Measurements from ENCODE around the gene KRTAP3-3. TPM values are rescaled to one million over a fixed set of nuclear protein-coding genes. Genes with fewer than 3 reads are reported as not detected.

The KRTAP3-3 gene
- total RNA-seq, 3 donors from 2014 or later (not counting 1 experiment from before 2014, with no cell fraction given) = not detected

GRCh38 chr17:40958086-40958953 is 35.6 kb downstream of the KRTAP3-3 start:
- no peaks in the 10 kb centered on the region for H3K9me3 Mint-ChIP-seq
- no peaks in the 10 kb centered on the region for H3K4me1 Mint-ChIP-seq
- no peak for TF ChIP-seq CTCF (IDR thresholded peaks at IDR 0.05)
- intact Hi-C loops (cut with micrococcal nuclease) = no loop called here
- H3K9me3 ChIP-seq (ENCODE audit: control insufficient read depth, insufficient read depth, low read length) = no peaks in the 10 kb centered on the region
- no peak for DNase-seq
- no peaks in the 10 kb centered on the region for H3K27me3 ChIP-seq (ENCODE audit: control insufficient read depth, insufficient read depth, low read length)
- H3K36me3 Mint-ChIP-seq = no peaks in the 10 kb centered on the region
- H3K36me3 ChIP-seq (ENCODE audit: control insufficient read depth, insufficient read depth, low read length) = no peaks in the 10 kb centered on the region
- peaks cover 17 to 47% of the 10 kb centered on the region in 2 donors for H3K27me3 Mint-ChIP-seq (ENCODE audit: low read depth in 2 of 2)
- H3K4me1 ChIP-seq (ENCODE audit: control insufficient read depth, insufficient read depth, low read length) = no peaks in the 10 kb centered on the region
- H3K4me3 Mint-ChIP-seq = no peak overlapping the region
- WGBS (ENCODE audit: insufficient coverage) = 89% methylated on average over 11 of the region's 12 CpGs
- H3K27ac ChIP-seq (ENCODE audit: low read length) = no peak overlapping the region
- no peak for ATAC-seq
- H3K27ac Mint-ChIP-seq = no peak overlapping the region
- no peak overlapping the region for H3K4me3 ChIP-seq (ENCODE audit: low read length)

- peaks cover 21 to 48% of the 10 kb centered on the region in 2 donors for H3K27me3 Mint-ChIP-seq (ENCODE audit: low read depth in 2 of 2)
- H3K27ac Mint-ChIP-seq = no peak overlapping the region
- no peak for ATAC-seq
- TF ChIP-seq CTCF (IDR thresholded peaks at IDR 0.05) = no peak
- intact Hi-C loops (cut with micrococcal nuclease) = no loop called here
- no peaks in the 10 kb centered on the region for H3K36me3 ChIP-seq (ENCODE audit: control insufficient read depth, insufficient read depth, low read length)
- H3K9me3 ChIP-seq (ENCODE audit: control insufficient read depth, insufficient read depth, low read length) = no peaks in the 10 kb centered on the region
- H3K36me3 Mint-ChIP-seq = no peaks in the 10 kb centered on the region
- no peaks in the 10 kb centered on the region for H3K9me3 Mint-ChIP-seq
- no peak overlapping the region for H3K27ac ChIP-seq (ENCODE audit: low read length)
- no peaks in the 10 kb centered on the region for H3K4me1 ChIP-seq (ENCODE audit: control insufficient read depth, insufficient read depth, low read length)
- 88% methylated on average over 7 of the region's 8 CpGs for WGBS (ENCODE audit: insufficient coverage)
- H3K4me3 ChIP-seq (ENCODE audit: low read length) = no peak overlapping the region
- H3K4me1 Mint-ChIP-seq = no peaks in the 10 kb centered on the region
- DNase-seq = no peak
- no peak overlapping the region for H3K4me3 Mint-ChIP-seq
- no peaks in the 10 kb centered on the region for H3K27me3 ChIP-seq (ENCODE audit: control insufficient read depth, insufficient read depth, low read length)
Observed at GRCh38 chr17:40956401-40957254, 37.3 kb downstream of the KRTAP3-3 start.

DNA sequence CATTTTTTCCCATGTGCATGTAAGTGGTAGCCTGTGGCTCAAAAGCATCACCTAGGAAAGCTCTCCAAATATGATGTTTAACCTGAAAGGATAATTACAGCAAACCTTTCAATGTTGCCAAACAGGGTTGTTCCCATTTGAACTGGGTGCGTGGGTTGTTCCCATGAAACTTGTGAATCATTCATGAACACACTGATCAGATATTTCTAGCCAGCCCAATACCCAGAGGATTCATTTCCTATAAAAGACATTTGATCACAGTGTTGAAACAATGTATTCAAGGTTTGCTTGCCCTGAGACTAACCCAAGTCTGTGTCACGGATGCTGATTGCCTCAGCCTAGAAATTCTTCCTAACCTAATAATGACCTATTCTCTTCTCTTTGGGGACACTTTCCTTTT is 40.1 kb downstream of the KRTAP3-3 start:
- Mint-ChIP-seq H3K36me3 (no peaks in the 10 kb centered on the region), H3K4me1 (no peaks in the 10 kb centered on the region), H3K27ac (no peak overlapping the region), H3K9me3 (no peaks in the 10 kb centered on the region), H3K4me3 (no peak overlapping the region), H3K27me3 (ENCODE audit: low read depth in 2 of 2) (peaks cover 28 to 54% of the 10 kb centered on the region in 2 donors)
- Histone ChIP-seq H3K27me3 (ENCODE audit: control insufficient read depth, insufficient read depth, low read length) (no peaks in the 10 kb centered on the region), H3K27ac (ENCODE audit: low read length) (no peak overlapping the region), H3K4me1 (ENCODE audit: control insufficient read depth, insufficient read depth, low read length) (no peaks in the 10 kb centered on the region), H3K36me3 (ENCODE audit: control insufficient read depth, insufficient read depth, low read length) (no peaks in the 10 kb centered on the region), H3K4me3 (ENCODE audit: low read length) (no peak overlapping the region), H3K9me3 (ENCODE audit: control insufficient read depth, insufficient read depth, low read length) (no peaks in the 10 kb centered on the region)
- ATAC-seq = no peak
- DNase-seq = no peak
- no peak for TF ChIP-seq CTCF (IDR thresholded peaks at IDR 0.05)
- WGBS (ENCODE audit: insufficient coverage) = 93% methylated on average over 2 of the region's 2 CpGs
- intact Hi-C loops (cut with micrococcal nuclease) = no loop called here
